Small intestine (tissue), 7 donors: ENCODE results near the gene KLHL4. TPM values are rescaled to one million over a fixed set of nuclear protein-coding genes. Genes with fewer than 3 reads are reported as not detected.
"Not testable (repeated sequence)": the region's sequence is repeated elsewhere in the genome, so short reads cannot be mapped to it uniquely, and the experiment has no call there.

Experiments used
- DNase-seq, 2 donors: peaks; one replicate each; pipeline versions ENCODE4 v3.0.0 to v3.0.0-alpha.2; 2013
- FAIRE-seq: peaks from 2 replicates; lab custom pipeline; 2012; peaks lifted over from hg19 to GRCh38; lab: Jason Lieb, UNC
- H3K27ac ChIP-seq, 3 donors: one replicate each; pipeline ENCODE4 v1.5.1; 2013; ENCODE audit warnings: low read length in 2 of 3, mild to moderate bottlenecking in 2 of 3, control low read depth in 1 of 3, inconsistent platforms in 1 of 3, low read depth in 1 of 3, moderate library complexity in 1 of 3
- H3K27me3 ChIP-seq, 3 donors: one replicate each; pipeline ENCODE4 v1.6.1; 2013; ENCODE audit warnings: low read length in 3 of 3, inconsistent platforms in 1 of 3; ENCODE audit not compliant: control insufficient read depth in 3 of 3, insufficient read depth in 3 of 3
- H3K36me3 ChIP-seq, 3 donors: one replicate each; pipeline ENCODE4 v1.6.1; 2013; ENCODE audit warnings: low read length in 3 of 3, inconsistent platforms in 1 of 3, low read depth in 1 of 3, mild to moderate bottlenecking in 1 of 3, moderate library complexity in 1 of 3; ENCODE audit not compliant: control insufficient read depth in 3 of 3, insufficient read depth in 2 of 3
- H3K4me1 ChIP-seq, 3 donors: one replicate each; pipeline ENCODE4 v1.6.1; 2013; ENCODE audit warnings: low read length in 2 of 3, inconsistent platforms in 1 of 3, low read depth in 1 of 3, mild to moderate bottlenecking in 1 of 3, moderate library complexity in 1 of 3; ENCODE audit not compliant: control insufficient read depth in 3 of 3, insufficient read depth in 2 of 3
- H3K4me3 ChIP-seq, 3 donors: one replicate each; pipeline ENCODE4 v1.5.1; 2013; ENCODE audit warnings: low read length in 3 of 3, control low read depth in 1 of 3, inconsistent platforms in 1 of 3, low read depth in 1 of 3, mild to moderate bottlenecking in 1 of 3, moderate library complexity in 1 of 3
- H3K9me3 ChIP-seq, 2 donors: one replicate each; pipeline ENCODE4 v1.6.1; 2013; ENCODE audit warnings: low read depth in 1 of 2, low read length in 1 of 2; ENCODE audit not compliant: control insufficient read depth in 2 of 2, insufficient read depth in 1 of 2
- WGBS, 3 donors: extraction: QIAGEN DNeasy Blood & Tissue Kit; methylation state at CpG; one replicate each; pipeline ENCODE4 v1.1.7; 2013; 5-methylcytosine and 5-hydroxymethylcytosine counted together
- polyA plus RNA-seq, 4 donors: library from polyadenylated mRNA; stranded (reverse) in 3 of 4; unstranded in 1 of 4; fragments of 200-250 nt in 3 of 4; fragments of 120-200 nt in 1 of 4; gene quantifications; one replicate each; pipeline versions ENCODE4 v1.2.1 to v1.2.3, GENCODE V29; 2013
- donor health status: healthy with polysubstance abuse.
- donor health status: control.
- donor health status: control.
- donor health status: Bipolar disorder and iron deficiency.
- donor health status: healthy.

The KLHL4 gene
- polyA plus RNA-seq, 4 donors, result 0.54 to 1.3 (median 0.61) TPM; not detected in 1

- Histone ChIP-seq H3K27ac (no peak overlapping the region), H3K4me1 (no peaks in the 10 kb centered on the region), H3K27me3 (no peaks in the 10 kb centered on the region), H3K36me3 (no peaks in the 10 kb centered on the region), H3K9me3 (no peaks in the 10 kb centered on the region), H3K4me3 (no peak overlapping the region)
- 55 to 100% (median 84%) methylated on average over 1 of the region's 1 CpG for WGBS, 3 donors
- DNase-seq (no peak), FAIRE-seq (no peak)
Measured at GRCh38 chrX:87583679-87584078, 66.1 kb downstream of the KLHL4 start.

GRCh38 chrX:87616371-87616770 is 98.8 kb downstream of the KLHL4 start:
- H3K27me3 ChIP-seq, result no peaks in the 10 kb centered on the region
- no peaks in the 10 kb centered on the region for H3K4me1 ChIP-seq
- H3K4me3 ChIP-seq, result no peak overlapping the region
- no peak for FAIRE-seq
- H3K27ac ChIP-seq, result no peak overlapping the region
- 60 to 76% (median 71%) methylated on average over 2 of the region's 2 CpGs for WGBS, 3 donors
- no peak for DNase-seq
- H3K9me3 ChIP-seq, result no peaks in the 10 kb centered on the region
- H3K36me3 ChIP-seq, result no peaks in the 10 kb centered on the region

- no peak overlapping the region for H3K27ac ChIP-seq
- FAIRE-seq (no peak), DNase-seq (no peak)
- no peaks in the 10 kb centered on the region for H3K4me1 ChIP-seq
- H3K4me3 ChIP-seq, result no peak overlapping the region
- 50 to 80% (median 67%) methylated on average over 2 of the region's 2 CpGs for WGBS, 3 donors
- no peaks in the 10 kb centered on the region for H3K36me3 ChIP-seq
- H3K27me3 ChIP-seq, result no peaks in the 10 kb centered on the region
- no peaks in the 10 kb centered on the region for H3K9me3 ChIP-seq
Measured at GRCh38 chrX:87621697-87622096, 104.1 kb downstream of the KLHL4 start.

GRCh38 chrX:87626996-87627395 is 109.4 kb downstream of the KLHL4 start:
- FAIRE-seq, result no peak
- Histone ChIP-seq H3K27ac (no peak overlapping the region), H3K4me3 (no peak overlapping the region), H3K36me3 (no peaks in the 10 kb centered on the region), H3K4me1 (no peaks in the 10 kb centered on the region), H3K27me3 (no peaks in the 10 kb centered on the region), H3K9me3 (no peaks in the 10 kb centered on the region)
- 37 to 53% (median 39%) methylated on average over 3 of the region's 3 CpGs for WGBS, 3 donors
- DNase-seq, result no peak

- FAIRE-seq (no peak), DNase-seq (no peak)
- 56 to 78% (median 65%) methylated on average over 3 of the region's 3 CpGs for WGBS, 3 donors
- Histone ChIP-seq H3K4me3 (no peak overlapping the region), H3K27ac (no peak overlapping the region), H3K4me1 (no peaks in the 10 kb centered on the region), H3K9me3 (peaks cover 0 to 8% of the 10 kb centered on the region in 2 donors), H3K36me3 (no peaks in the 10 kb centered on the region), H3K27me3 (no peaks in the 10 kb centered on the region)
Measured at GRCh38 chrX:87634361-87634760, 116.8 kb downstream of the KLHL4 start.

GRCh38 chrX:87636533-87636932 is 118.9 kb downstream of the KLHL4 start:
- Histone ChIP-seq H3K9me3 (peaks cover 0 to 8% of the 10 kb centered on the region in 2 donors), H3K4me3 (no peak overlapping the region), H3K27ac (no peak overlapping the region), H3K4me1 (no peaks in the 10 kb centered on the region), H3K36me3 (no peaks in the 10 kb centered on the region), H3K27me3 (no peaks in the 10 kb centered on the region)
- 63 to 89% (median 67%) methylated on average over 3 of the region's 3 CpGs for WGBS, 3 donors
- no peak for FAIRE-seq
- DNase-seq, result no peak

- not testable (repeated sequence) for DNase-seq, H3K4me1 ChIP-seq, H3K4me3 ChIP-seq, H3K27ac ChIP-seq, H3K27me3 ChIP-seq, FAIRE-seq, H3K36me3 ChIP-seq, H3K9me3 ChIP-seq
- 59 to 78% (median 64%) methylated on average over 4 of the region's 4 CpGs for WGBS, 3 donors
Measured at GRCh38 chrX:87641439-87641838, 123.8 kb downstream of the KLHL4 start.

GRCh38 chrX:87661761-87662160 is 144.2 kb downstream of the KLHL4 start:
- no peak overlapping the region for H3K4me3 ChIP-seq
- H3K36me3 ChIP-seq, result no peaks in the 10 kb centered on the region
- 64 to 67% (median 67%) methylated on average over 6 of the region's 6 CpGs for WGBS, 3 donors
- H3K27me3 ChIP-seq, result no peaks in the 10 kb centered on the region
- H3K4me1 ChIP-seq, result no peaks in the 10 kb centered on the region
- FAIRE-seq, result no peak
- H3K27ac ChIP-seq, result no peak overlapping the region
- DNase-seq, result no peak
- peaks cover 0 to 1% of the 10 kb centered on the region in 2 donors for H3K9me3 ChIP-seq

- FAIRE-seq, result no peak
- Histone ChIP-seq H3K27me3 (no peaks in the 10 kb centered on the region), H3K27ac (no peak overlapping the region), H3K9me3 (no peaks in the 10 kb centered on the region), H3K4me3 (no peak overlapping the region), H3K4me1 (no peaks in the 10 kb centered on the region), H3K36me3 (no peaks in the 10 kb centered on the region)
- no peak for DNase-seq
Measured at GRCh38 chrX:87663421-87663820, 145.8 kb downstream of the KLHL4 start.
